GM19455 (cell line): ENCODE results near the gene IPO11.
A peak's percentile ranks its signal among the peaks of the same experiment; 100 is the strongest.

Experiments used
- ATAC-seq: cut with Tn5 transposase; IDR thresholded peaks from one replicate; pipeline ENCODE4 v1.9.1; 2021; ENCODE audit not compliant: unreplicated experiment

Gene IPO11

DNA sequence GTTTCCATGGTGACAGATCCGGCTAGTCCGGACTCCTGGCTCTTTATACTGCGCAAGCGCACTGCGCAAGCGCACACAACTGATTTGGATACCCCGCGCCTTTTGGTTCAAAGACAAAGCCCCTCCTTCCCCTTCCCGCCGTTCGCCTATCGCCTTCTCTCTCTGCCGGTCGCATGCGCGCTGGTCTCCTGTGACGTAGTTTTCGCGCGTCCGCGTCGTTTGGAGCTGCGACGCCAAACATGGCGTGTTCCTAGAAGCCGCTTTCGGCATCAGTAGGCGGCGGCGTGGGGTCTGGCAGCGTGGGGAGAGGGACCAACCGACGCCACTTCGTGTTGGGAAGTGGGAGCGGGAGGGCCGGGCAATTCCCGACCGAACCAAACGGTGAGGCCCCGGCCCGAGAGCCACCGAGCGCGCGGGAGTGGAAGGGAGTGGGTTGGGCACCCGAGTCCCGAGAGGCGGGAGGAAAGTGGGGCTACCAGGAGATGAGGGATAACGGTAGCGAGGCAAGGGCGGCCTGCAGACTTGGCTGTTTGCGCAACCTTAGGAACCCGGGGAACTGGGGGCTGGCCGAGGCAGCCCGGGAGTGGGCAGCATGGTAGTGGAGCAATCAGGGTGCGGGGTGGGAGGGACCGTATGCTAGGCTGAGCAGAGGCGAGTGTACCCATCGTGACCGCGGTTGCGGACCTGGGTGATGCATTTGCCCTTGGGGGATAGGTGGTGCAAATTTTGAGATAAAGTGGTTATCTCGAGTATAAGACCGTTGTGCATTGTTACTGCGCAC lies at the start of gene IPO11:
IPO11 (plus strand) TSS at position 215 of the 781 bp plus-strand sequence. CDS start 24,517 bp downstream, outside the sequence.
- ATAC-seq, result peak; percentile 96

DNA sequence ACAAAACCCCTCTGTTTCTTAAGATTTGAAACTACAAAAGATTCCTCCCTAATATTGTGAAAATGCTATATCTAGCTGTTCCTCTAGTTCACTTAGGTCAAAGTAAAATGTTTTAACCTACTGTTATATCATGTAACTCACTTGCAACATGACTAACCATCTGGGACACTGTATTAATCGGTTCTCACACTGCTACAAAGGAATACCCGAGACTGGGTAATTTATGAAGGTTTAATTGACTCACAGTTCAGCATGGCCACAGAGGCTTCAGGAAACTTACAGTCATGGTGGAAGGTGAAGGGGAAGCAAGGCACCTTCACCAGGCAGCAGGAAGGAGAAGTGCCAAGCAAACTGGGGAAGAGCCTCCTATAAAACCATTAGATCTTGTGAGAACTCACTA lies 43.5 kb upstream of the IPO11 start:
- ATAC-seq, result no peak

DNA sequence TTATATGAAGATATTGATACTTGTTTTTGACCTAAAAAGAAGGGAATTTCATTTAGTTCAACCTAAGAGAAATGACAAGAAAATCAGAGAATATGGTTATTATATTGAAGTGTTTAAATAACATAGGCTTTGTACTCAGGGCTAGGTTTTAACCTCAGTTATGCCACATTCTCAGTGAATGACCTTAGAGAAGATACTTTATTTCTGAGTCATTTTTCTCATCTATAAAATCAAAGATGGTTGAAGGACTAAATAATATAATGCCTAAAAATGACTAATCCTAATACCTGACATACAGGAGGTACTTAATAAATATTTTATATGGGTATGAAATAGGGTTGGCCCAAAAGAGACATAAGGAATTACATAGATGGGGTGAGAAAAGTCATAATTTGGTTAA lies 41.2 kb upstream of the IPO11 start:
- no peak for ATAC-seq

DNA sequence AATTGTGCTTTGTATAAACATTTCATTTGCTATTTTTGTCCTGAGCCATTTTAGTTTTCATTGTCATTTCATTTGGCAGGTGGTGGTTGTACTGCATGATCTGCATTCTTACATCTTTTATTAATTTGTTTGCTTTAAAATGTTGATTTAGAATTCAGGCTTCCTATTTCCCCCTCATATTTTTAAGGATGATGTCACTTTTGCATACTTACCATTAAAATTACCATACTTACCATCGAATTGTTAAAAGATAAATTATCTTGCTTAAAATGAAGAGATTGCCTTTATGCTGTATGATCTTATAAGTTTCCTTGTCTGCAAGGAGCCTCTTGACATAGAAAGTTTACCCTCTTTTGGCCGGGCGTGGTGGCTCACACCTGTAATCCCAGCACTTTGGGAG lies 40.0 kb upstream of the IPO11 start:
- no peak for ATAC-seq

DNA sequence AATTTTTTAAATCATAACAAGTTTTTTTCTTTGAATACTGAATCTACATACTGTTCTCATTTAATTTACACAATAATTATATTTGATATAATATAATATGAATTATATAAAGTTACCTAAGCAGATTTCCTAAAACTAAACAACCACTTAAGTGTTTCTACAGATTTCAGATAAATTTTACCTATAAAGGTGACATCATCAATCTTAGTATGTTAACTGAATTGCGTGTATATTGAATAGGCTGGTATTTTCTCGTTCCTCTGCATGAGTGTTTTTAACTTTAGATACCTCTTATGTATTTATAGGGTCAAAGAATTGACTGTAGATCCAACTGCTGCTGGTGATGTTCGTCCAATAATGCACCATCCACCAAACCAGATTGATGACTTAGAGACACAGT lies 39.2 kb upstream of the IPO11 start:
- no peak for ATAC-seq

DNA sequence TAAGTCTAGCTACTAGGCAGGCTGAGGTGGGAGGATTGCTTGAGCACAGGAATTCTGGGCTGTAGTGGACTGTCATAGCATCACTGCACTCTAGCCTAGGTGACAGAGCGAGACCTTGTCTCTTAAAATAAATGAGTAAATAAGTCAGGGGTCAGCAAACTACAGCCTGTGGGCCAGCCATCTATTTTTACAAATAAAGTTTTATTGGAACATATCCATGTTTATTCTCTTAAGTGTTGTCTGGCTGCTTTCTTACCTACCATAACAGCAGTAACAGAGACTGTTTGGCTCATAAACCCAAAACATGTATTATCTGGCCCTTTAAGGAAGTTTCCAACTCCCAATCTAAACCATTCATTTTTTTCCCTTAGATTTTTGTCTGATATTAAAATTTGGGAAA lies 38.5 kb upstream of the IPO11 start:
- ATAC-seq, result no peak

DNA sequence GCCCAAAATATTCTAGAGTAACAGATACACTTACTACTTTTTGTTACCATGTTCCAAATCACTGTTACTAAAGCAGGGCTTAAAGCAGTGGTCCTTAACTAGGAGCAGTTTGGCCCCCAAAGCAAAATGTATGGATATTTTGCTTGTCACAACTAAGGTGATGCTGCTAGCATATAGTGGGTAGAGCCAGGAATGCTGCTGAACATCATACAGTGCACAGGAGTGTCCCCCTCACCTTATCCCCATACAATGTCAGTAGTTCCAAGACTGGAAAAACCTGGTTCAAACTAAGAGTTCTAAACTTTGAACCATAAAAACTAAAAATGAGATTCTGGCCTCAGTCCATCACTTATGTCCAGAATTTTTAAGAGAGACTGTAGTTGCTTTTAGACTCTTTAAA lies 36.9 kb upstream of the IPO11 start:
- no peak for ATAC-seq

DNA sequence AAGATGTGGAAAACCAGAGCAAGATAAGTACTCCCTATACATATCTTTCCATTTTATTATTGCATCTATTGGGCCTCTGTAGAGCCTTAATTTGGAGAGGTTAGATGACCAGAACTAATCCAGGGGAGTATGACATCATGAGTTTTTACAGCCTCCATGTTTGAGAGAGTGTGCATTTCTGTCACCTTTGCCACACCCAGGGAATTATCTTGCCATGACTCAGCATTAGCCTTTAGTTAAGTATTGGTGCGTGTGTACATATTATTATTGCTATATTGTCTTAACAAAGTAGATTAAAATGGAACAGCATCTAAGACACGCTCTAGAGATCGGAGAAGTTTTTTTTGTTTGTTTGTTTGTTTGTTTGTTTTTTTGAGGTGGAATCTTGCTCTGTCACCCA lies 36.5 kb upstream of the IPO11 start:
- no peak for ATAC-seq

DNA sequence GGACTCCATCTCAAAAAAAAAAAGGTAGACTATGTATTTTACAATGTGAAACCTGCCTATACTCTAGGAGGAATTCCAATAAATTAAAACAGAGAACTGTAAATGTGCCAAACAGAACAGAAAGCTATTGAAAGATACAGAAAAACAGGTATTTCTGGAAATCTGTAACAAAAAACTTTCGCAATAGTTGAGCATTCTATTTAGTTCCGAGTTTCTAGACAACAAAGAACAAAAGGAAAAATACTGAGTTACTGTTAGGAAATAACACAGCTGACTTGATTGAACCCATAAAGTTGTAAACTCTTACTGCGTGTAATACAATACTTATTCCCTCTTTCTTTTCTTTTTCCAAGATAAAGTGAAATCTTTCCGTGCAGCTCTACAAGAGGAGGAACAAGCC lies 27.4 kb upstream of the IPO11 start:
- no peak for ATAC-seq

DNA sequence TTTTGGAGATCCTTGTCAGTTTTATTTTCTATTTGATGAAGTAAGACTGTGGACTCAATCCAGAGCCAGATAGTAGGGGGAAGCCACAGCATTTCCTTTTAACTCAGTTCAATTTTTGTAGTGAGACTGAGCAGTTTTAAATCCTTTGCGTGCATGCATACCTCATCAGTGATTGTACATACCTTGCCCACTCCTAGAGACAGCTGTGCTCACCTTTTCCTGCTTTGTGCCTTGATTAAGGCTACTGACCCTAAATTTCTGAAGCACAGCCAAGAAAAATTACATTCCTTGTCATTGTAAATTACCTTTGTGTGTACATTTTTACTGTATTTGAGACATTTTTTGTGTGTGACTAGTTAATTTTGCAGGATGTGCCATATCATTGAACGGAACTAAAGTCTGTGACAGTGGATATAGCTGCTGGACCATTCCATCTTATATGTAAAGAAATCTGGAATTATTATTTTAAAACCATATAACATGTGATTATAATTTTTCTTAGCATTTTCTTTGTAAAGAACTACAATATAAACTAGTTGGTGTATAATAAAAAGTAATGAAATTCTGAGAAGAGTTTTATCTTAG lies 26.7 kb upstream of the IPO11 start:
- no peak for ATAC-seq

DNA sequence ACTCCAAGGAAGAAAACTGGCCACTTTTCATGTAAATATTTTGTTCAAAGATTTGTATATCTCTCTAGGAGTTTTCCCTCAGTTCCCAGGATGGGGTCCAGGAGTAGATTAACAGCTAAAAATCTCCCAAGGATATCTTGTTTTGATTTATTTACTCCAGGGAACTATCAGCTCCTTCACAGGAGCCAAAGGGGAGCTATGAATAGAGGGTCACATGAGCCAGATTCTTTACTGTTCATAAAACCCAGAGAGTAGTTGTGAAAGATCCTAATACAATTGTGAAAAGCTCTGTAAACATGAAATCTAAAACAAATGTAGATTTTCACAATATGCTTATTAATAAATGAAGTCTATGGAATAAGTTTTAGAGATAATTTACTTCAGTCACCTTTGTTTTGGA lies 25.7 kb upstream of the IPO11 start:
- no peak for ATAC-seq

DNA sequence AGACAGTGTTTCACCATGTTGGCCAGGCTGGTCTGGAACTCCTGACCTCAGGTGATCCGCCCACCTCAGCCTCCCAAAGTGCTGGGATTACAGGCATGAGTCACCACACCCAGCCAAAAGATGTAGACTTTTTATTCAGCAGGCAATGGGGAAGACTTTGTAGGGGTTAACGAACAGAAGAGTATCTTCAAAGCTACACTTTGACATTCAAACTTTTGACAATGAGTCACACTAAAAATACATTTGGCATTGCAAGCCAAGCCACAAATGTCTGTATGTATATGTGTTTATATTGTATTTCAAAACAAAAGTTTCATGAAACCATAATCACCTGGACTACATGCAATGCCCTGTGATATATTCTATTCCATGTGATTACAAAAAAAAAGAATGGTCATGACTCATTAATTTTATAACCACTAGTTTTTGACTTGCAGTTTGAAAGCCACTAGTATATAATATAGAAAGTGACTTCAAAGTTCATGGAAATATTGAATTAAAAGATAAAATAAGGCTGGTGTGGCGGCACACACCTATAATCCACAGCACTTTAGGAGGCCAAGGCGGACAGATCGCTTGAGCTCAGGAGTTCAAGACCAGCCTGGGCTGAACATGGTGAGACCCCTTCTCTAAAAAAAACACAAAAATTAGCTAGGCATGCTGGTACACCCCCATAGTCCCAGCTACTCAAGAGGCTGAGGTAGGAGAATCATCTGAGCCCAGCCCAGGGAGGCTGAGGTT lies 17.2 kb upstream of the IPO11 start:
- no peak for ATAC-seq

DNA sequence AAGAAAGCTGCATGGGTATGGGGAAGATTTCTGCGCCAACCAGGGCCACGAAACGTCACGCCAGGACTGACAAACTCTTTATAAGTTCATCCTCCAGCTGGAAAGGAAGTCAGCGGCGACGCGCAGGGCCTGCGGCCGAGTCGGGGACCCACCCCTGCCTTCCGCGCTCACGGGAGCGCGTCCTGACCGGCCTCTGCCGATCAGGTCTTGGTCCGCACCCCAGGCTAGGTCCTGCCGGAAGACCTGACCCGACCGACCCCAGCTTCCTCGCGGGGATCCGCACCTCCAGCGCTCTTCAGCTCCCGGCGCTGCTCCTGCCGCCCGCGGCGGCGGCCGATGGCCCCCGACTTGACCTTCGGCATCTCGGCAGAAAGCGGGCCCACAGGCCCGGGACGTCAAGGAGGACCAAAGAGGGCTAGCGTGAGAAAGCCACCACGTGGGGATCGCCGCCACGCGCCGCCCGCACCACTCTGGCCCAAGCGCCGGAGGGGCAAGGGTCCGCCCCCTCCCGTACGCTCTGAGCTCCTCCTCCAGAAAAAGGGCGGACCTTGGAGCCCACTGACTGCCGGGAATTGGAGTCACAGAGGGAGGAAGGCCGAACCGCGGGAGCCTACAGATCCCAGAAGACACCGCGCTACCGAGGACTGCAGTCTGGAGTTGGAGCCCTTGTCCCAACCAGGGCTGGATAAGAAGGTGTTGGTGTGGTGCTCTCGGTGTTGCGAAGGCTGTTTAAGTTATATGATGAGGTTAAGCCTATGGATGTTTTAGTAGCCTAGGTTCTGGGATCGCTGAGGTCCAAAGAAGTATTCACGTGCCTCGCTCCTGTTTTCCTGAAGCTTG lies 8.9 kb upstream of the IPO11 start, which contains the start of gene DIMT1:
DIMT1 (minus strand) TSS at position 495 of the 840 bp plus-strand sequence; CDS start at position 362, 133 bp downstream.
- ATAC-seq, result peak; percentile 96

DNA sequence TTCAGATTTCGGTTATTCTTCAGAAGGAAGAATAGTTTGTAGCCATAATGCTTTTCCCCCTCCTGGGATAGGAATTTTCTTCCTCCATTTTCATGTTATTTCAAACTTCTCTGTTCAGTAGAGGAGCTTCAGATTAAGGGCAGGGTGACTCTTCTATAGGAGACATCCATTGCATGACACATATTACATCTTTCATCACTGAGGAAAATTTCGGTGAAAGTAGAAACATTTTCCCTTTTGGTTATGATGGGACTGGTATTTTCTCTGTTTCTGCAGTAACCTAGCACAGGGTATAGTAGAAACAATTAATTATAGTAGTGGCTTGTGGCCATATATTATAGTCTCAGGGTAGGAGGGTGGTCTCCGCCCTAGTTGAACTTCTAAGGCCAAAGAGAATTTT lies 1.1 kb downstream of the IPO11 start:
- no peak for ATAC-seq

DNA sequence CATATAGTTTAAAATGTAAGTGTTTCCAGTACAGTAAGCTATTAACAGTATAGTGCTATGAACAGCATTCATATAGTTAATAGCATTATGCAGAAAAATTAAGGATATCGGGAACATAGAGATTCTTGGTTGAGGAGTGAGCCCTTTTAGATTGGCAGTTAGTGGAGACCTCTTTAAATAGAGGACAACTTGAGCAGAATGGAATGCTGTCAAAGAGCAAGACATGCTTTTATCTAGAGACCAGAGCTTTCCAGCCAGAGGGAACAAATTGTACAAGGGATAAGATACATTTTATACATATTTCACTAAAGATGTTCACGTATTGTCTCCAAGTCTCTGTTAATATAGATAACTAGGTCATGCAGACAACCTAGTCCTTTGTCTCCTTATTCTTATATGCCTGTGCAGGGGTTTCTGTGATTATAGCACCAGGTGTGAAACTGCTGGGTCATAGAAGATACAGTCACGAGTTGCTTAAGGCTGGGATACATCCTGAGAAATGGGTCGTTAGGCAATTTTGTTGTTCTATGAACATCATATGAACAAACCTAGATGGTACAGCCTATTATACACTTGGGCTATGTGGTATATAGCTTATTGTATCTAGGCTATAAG lies 6.0 kb downstream of the IPO11 start:
- ATAC-seq, result no peak

DNA sequence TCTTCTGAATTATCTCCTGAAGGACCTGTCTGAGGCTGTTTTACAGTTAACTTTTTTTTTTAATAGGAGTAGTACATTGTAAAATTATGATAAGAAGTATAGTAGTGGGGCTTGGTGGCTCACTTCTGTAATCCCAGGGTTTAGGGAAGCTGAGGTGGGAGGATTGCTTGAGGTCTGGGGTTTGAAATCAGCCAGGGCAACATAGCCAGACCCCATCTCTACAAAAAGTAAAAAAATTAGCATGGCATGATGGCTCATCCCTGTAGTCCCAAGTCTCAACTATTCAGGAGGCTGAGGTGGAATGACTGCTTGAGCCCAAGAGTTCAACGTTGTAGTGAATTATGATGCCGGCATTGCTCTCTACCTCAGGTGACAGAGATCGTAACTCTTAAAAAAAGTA lies 7.0 kb downstream of the IPO11 start:
- ATAC-seq, result no peak

DNA sequence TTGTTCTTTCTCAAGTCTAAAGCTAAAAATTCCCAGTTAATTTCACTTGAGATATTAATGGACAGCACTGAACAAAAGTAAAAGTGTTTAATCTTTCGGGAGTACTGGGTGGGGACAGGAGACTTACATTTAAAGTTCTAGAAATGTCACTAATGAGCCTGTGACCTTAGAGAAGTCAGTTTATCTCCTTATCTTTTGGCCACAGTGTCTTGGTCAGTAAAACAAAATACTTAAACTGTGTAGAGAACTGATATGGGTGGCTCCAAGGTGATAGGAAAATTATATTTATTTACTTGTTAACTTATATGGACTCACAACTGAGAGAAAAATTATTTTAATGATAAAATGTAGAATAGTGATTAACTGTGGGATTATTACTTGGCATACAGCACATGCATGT lies 8.9 kb downstream of the IPO11 start:
- ATAC-seq, result no peak

DNA sequence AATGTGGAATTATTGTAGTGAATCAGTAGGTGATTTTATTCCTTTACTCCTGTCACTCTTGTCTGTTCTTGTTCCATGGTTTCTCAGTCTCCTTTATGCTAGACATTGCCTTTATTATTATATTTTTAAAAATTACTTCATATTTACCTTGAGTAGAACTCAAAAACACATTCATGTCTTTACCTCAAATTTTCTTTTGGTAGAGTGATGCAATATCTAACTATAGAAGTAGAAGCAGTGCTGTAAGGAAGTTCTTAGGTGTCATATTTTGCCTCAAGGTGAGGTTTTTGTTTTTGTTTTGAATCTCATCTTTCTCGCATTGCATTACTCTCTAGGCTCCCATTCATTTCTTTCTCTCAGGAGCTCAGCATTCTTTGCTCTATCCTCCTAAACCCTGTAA lies 12.2 kb downstream of the IPO11 start:
- ATAC-seq, result no peak

DNA sequence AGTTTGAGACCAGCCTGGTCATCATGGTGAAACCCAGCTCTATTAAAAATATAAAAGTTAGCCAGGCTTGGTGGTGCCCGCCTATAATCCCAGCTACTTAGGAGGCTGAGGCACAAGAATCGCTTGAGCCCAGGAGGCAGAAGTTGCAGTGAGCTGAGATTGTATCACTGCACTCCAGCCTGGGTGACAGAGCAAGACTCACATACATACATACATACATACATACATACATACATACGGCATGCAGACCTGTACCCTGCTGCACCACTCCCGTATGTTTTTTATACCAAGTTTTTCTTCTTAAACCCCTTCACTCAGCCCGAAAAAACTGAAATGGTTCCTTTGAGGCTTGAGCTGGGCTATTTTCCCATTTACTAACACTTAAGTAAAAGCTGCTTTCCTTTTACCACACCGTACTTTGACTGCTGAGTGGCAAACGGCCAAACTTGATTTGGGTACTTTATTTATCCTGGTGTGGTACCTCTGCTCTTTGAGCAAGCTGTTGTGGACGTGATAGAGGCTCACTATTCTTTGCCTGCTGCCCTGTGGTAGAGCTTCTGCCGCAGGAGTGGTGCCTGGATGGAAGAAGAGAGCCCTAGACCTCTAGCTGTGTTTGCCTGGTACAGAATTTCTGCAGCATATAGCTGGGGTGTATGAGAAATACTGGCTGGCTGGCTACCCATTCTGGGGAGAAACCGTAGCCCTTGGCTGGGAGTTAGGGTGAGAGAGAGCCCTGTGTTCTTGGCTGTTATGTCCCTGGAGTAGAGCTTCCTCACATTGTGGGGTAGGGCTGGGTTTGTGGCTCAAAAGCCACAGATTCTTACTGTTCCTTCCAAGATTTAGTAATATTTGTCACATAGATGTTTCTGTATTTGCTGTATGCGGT lies 19.4 kb downstream of the IPO11 start:
- no peak for ATAC-seq

DNA sequence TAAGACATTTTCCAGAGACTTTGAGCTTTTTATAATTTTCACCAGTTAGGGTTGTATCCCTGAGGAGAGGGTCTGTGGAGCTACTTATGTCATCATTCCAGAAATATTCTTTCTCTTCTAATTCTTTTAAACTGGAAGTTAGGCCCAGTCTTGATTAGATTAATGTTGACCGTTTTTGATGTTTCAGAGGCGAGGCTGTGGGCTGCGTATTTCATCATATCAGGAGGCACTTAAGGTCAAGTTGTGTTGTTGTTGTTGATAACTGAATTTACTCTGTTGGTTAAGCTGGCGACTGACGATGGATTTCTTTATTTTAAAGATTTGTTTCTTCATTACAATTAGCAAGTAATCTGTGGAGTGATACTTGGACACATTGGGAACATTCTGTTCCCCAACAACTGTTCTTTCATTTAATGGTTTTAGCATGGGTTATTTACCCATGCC lies 20.1 kb downstream of the IPO11 start:
- ATAC-seq, result no peak
